HG03066 (cell line): ENCODE measurements around the gene FOXJ3.

Source experiments
- ATAC-seq: cut with Tn5 transposase; IDR thresholded peaks from one replicate; pipeline ENCODE4 v1.9.1; 2021; ENCODE audit warnings: low read depth; ENCODE audit not compliant: unreplicated experiment

FOXJ3 gene

DNA sequence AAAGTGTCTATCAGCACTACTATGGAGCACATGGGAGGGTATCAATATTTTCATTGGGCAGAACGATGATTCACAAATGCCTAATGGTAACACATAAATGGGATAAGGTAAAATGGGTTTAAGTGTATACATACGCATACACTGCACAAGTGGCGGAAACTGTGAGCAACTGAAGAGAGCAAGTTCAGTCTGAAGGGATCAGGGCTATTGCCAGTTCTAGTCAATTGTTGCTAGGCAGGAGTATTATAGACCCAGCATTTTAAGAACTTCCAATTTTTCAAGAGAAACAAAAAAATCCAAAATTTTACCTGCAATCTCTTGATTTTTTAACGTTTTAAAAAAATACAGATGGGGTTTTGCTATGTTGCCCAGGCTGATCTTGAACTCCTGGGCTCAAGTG lies 23.1 kb downstream of the FOXJ3 start:
- ATAC-seq, result no peak

DNA sequence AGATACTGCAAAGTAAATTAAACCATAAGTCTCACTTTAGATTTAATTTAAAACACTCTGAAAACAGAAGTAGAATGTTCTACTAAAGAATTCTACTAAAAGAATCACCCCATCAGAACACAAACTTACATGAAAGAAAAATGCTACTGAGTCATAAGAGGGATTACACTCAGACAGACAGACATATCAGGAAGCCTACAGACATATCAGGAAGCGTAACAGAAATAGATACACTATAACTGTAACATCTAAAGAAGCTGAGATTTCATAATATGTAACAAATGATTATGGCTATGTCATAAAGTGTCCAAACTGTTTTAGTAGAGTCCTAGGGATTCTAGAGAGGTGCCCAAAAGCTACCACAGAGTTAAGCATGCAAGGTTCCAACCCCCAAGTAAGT lies 23.9 kb downstream of the FOXJ3 start:
- no peak for ATAC-seq

DNA sequence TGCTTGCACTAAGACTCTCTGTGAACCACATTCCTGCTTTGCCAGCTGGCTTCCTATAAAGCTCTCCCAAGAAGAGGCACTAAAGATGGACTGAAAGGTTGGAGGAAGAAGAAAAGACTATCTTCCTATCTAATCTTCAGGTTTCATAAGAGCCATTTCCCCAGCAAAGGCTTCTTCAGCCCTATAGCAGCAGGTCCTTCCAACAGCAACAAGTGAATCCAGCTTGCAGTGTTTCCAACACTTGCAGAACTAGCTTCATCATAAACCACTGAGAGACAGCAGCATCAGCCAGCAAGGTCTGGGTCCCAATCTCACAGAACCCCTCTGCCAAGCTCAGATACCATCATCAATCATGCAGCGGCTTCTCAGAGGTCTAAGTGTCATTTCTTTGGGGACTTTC lies 28.1 kb downstream of the FOXJ3 start:
- no peak for ATAC-seq

DNA sequence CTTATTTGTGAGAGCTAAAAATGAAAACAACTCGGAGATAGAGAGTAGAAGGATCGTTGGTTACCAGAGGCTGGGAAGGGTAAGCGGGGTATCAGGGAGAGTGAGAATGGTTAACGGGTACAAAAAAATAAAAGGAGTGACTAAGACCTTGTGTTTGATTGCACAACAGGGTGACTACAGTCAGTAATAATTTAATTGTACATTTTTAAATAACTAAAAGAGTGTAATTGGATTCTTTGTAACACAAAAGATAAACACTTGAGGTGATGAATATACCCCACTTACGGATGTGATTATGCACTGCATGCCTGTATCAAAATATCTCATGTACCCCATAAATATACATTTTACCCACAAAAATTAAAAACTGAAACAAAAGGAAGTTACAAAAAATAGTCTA lies 29.4 kb downstream of the FOXJ3 start:
- no peak for ATAC-seq

DNA sequence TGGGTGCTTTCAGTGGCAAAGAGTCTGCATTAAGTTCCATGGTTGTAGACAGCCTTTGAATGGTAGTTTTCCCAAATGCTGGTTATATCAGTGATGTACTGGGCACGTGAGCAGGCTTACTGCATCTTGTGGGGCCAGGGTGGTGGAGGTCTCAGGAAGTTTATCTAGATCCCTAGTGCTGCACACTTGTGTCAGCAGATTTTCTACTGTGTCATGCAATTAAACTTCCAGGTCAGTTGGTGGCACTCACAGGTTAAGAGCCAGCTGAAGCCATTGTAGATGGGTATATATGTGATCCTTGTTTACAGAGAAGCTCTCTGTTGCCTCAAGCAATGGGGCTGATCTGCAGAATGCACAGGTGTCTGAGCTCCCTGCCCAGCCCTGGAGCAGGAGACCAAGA lies 33.0 kb downstream of the FOXJ3 start:
- ATAC-seq, result no peak

DNA sequence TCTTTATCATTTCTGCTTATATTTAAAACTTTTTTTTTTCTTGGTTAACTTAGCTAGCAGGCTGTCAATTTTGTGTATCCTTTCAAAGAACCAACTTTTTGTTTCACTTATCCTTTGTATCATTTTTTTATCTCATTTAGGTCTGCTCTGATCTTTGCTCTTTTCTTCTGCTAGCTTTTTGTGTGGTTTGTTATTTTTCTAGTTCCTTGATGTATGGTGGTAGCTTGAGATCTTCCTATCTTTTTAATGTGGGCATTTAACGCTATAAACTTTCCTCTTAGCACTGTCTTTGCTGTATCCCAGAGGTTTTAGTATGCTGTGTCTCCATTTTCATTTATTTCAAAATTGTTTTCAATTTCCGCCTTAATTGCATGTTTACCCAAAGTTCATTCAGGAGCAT lies 36.5 kb downstream of the FOXJ3 start:
- no peak for ATAC-seq

DNA sequence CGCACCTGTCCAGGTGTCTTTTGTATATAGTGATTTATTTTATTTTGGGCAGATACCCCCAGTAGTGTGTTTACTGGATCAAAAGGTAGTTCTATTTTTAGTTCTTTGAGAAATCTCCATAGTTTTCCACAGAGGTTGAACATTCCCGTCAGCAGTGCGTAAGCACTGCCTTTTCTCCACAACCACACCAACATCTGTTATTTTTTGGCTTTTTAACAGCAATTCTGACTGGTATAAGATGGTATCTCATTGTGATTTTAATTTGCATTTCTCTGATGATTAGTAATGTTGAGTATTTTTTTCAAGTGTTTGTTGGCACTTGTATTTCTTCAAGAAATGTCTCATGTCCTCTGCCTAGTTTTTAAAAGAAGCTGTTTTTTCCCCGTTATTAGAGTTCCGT lies 39.2 kb downstream of the FOXJ3 start:
- no peak for ATAC-seq

DNA sequence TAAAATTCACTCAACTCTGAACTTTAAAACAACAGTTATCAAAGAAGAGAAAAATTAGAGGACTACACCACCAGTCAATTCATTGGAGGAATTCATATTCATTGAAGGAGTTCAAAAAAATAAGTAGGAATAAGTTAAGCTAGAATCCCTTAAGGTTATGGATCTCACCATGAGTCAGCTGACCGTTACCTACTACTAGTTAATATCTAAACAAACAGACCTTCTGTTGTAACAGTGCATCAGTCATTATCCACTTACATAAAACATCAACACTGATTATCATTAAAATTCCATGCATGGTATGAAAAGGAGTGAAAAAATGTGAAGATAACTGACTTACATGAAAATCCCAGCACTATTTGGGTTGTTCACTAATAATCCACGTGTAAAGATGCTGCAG lies 44.9 kb downstream of the FOXJ3 start:
- no peak for ATAC-seq

DNA sequence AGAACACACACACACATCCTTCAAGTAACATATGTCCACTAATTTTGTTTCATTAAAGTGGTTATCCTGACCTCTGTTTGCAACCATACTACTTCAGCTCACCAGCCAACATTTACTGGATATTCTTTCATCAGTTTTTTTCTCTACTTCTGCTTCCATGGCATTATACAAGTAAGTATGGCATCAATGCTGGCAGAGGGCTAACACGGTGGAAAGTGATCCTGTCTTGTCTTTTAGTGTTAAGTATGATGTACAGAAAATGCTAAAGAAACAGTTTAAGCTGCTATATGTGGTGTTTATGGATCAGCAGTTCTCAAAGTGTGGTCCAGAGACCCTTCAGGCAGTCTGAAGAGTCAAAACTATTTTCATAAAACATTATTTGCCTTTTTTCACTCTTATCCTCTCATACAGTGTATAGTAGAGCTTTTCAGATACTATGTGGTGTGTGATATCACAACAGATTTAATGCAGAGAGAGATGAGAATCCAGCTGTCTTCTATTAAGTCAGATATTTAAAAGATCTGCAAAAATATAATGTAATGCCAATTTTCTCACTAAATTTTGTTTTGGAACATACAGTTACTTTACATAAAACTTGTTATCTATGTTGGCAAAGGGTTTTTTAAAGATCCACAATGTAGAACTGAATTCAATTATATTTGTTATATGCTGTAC lies 46.6 kb downstream of the FOXJ3 start:
- ATAC-seq, result no peak

DNA sequence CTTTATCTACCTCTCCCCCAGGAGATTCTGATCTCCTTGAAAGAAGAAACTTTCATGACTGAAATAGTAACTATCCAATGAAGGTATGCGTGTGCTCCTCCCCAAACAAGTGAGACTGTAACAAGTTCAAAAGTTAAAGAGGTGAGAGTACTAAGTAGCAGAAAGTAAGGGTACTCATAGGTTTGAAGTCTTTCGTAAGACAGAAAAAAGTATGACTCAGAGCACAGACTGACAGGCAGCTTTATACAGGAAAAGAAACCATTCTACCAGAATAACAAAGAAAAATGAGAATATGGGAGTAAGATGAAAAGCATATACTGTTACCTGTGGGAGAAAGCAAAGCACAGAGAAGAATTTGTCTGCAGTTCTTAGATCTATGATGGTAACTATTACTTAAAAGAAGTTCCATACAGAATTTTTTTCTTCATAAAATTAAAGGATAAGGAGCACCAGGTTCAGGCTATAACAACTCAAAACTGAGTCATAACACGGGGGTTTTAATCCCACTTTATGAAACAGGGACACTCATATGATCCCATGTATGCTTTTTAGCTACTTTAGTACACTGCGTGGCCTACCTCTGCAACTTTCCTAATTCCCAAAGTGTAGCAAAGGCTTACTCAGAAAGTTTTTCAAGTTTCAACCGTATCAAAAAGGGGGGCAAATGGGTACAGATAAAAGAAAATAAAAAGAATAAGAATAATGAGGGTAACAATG lies 52.0 kb downstream of the FOXJ3 start:
- no peak for ATAC-seq

DNA sequence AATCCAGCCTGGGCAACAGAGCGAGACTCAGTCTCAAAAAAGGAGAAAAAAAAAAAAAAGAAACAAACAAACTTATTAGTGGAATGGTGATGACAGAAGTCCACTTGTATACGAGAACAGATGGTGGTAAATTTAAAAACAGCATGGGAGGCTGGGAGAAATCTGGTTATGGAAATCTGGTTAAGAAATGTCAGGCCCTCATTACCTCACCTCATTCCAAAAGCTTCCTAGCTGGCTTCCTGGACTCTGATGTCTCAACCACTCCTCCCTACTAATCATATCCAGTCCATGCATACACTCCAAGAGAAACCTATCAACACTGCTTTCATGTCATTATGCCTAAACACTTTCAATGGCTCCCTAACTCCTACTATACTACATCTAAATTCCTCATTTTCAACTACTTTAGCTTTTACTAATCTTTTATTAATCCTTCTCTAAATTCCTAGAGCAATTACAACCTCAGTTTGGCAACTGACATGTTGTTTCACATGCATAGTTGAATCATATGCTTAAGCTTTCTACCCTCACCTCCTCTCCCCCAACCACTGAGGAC lies 52.9 kb downstream of the FOXJ3 start:
- no peak for ATAC-seq

DNA sequence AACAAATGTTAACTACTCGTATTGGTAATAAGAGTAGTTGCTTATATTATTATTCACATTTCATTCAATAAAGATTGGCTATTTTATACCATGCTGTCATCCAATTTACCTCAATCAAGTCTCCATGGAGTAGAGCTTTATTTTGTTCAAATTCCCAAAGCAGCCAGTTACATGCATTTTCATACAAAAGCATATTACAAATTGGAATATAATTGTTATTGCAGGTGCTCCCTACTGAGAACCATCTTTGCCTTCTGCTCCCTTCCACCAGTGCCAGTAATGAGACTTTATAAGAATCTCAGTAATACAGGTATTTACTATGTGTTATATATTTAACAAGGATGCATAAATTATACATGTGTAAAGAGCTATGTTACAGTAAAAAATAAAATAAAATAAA lies 54.2 kb downstream of the FOXJ3 start:
- no peak for ATAC-seq

DNA sequence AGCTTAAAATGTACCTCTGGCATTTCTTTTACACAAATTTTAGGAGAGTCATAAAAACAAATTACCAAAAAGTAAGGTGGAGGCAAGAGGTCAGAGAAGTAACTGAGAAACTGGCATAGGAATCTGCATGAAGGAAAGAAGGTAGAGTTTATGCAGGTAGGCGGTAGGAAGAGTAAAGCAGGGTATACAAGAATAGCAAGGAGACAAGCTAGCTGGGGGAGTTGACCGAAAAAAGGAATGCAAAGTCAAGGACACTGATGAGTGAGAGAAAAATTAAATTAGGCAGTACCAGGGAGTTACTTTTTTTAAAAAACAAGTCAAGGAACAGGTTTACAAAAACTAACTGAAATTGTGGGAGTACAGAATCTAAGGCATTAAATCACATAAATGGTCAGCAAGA lies 56.0 kb downstream of the FOXJ3 start:
- no peak for ATAC-seq

DNA sequence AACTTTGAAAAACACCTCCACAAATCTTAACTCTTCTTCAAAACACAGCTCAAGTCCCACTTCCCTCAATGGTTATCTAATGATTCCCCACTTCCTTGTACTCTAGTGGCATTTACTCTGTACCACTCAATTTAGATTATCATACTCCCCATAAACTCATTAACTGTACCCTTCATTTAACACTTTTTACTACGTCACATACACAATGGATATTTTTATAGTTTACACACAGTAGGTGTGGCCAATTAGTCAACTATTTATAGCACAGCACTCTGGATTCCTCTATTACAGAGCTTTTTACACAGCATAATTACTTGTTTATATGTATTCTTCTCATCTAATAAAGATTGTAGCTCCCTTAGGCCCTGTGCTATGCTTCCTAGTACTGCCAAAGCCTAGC lies 62.1 kb downstream of the FOXJ3 start:
- no peak for ATAC-seq

DNA sequence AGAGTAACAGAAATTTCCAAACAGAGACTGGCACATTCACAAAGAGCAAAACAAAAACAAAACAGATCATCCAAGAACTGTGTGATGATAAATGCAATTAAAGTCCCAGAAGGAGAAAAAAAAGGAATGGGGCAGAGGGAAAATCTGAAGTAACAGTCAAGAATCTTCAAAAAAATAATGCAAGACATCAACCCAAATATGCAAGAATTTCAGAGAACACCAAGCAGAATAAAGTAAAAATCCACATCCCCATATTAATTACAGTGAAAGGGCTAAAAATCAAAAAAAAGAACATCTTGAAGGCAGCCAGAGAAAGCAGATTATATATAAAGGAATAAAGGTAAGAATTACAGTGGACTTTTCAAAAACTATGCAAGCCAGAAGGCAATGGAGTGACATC lies 67.1 kb downstream of the FOXJ3 start:
- ATAC-seq, result no peak

DNA sequence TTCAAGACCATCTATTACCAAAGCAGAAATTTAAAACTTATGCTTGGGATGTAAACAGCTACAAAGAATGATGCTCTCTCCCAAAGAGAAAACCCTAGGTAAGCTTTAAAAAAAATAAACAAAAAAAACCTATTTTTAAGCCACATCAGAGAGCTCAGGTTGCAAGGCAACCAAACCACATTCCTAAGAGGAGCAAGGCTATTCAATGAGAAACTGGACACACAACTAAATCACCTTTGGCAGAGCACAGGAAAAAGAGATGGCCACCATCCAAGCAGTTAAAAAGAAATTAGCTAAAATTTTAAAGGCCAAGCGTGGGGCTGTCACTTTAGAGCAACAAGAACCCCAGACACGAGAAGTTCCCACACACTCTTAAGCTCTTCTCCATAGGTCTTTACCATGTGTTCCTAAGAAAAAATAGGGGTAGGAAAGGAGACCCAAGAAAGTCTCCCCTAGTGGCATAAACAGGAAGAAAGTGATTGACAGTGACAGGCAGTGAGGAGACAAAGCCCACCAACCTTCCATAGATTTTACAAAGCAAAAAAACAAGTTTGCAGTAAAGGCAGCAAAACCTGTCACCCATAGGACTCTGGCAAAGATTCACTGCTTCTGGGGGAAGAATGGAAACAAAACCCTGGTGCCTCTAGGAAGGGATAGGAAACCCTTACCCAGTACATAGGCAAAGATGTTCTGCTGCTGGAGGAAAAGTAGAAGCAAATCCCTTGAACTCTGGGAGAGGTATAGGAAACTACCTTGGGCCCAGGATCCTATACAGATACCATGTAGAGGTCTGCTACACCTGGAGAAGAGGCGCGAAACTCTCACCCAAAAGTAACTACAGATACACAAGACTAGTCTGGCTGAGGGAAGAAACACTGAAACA lies 68.5 kb downstream of the FOXJ3 start:
- no peak for ATAC-seq

DNA sequence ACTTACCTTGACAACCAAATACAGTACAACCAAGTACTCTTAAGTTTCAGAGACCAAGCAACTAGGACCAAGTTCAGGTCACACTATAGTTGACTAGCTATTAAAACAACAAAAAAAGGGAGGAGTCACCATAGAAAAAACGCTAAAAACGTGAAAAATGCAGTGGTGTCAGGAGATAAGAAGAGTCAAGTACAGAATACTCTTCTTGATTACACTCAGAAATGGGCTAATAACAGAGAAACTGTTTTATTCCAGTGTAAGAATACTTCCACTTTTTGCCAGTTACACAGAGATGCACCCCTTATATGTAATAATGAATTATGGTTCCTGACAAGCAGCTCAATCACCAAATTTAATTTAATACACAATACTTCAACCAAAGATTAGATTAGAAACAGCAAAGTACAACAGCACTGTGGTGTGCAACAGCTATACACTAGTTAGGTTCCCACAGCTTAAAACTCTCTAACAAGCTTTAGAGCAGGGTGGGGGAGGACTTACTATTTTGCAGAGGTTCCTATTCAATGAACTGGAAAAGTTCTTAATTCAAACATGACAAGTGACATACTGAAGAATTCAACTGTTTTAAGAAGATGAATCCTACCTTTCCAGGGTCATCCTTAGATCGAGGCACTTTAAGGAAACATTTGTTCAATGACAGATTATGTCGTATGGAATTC lies 70.4 kb downstream of the FOXJ3 start:
- no peak for ATAC-seq

DNA sequence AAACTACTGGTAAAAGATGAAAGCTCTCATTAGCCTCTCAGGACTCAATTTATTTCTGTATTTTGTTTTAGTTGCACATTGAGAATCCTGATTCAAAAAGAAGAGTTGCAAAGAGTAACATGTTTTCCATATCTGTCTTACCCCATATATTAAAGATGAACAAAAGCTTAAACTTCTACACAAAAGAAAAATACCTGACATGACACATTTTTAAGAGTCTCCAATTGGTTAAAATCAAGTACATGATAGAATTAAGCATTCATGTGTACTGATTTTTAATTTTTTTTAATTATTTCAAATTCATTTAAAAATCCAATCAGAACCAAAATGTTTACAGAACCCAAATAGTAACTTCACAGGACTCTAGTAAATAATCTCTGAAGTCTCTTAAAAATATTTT lies 72.0 kb downstream of the FOXJ3 start:
- no peak for ATAC-seq

DNA sequence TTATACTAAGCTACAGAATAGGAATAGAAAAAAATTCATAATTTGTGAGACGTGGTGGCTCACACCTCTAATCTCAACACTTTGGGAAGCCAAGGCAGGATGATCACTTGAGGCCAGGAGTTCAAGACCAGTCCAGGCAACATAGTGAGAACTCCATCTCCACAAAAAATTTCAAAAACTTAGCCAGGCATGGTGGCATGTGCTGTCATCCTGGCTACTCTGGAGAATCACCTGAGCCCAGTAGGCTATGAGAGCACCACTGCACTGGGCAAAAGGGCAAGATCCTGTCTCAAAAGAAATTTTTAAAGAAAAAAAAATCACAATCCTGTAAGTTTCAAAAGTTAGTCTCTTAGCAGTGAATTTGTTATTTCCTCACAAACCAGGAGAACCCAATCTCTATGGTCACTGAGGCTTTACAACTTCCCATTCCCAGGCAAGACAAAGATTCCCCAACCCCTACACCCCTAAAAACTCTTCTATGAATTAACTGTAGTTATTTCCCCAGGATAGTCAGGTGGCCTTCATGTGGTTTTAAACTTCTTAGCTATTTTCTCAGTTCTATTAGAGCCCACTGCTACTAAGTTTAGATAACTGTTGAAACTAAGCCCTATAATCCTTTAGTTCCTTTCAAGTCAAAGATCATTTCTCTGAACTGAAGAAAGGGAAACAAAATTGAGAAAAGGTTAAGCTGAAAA lies 74.5 kb downstream of the FOXJ3 start:
- no peak for ATAC-seq

DNA sequence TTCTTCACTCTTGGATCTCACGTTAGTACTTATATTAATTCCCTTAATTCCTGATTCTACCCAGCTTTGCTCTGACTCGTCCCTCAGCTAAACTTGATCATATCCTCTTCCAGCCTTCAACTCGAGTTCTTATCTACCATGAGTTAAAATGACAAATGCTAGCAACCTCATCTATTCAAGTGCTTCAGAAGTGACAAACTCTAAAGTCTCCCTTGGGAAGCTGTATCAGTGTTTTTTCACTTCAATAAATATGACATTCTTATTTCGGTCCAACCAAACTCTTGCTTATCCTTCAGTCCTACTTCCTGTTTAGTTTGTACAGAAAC lies 75.3 kb downstream of the FOXJ3 start:
- no peak for ATAC-seq
